GM23248 (cell line): Measurements from ENCODE around the gene CLEC6A. TPM values are rescaled to one million over a fixed set of nuclear protein-coding genes. Genes with fewer than 3 reads are reported as not detected.

ENCODE experiments used
- DNase-seq: peaks from one replicate; pipeline ENCODE4 v3.0.0-alpha.2; 2015
- H2AFZ ChIP-seq: fragments of 200-600 bp; sonication (generic); 2 replicates; pipeline ENCODE4 v1.6.1; 2016; ENCODE audit warnings: antibody characterized with exemption
- H3F3A ChIP-seq: fragments of 200-600 bp; sonication (generic); 2 replicates; pipeline ENCODE4 v1.6.1; 2016; ENCODE audit warnings: mild to moderate bottlenecking, antibody characterized with exemption, mixed run types; ENCODE audit not compliant: insufficient read depth
- H3K27ac ChIP-seq: fragments of 200-600 bp; sonication (generic); 2 replicates; pipeline ENCODE4 v1.5.1; 2016; ENCODE audit warnings: mild to moderate bottlenecking
- H3K27me3 ChIP-seq: fragments of 200-600 bp; sonication (generic); replicated peaks from 2 replicates; pipeline ENCODE4 v1.6.1; 2016; ENCODE audit warnings: mild to moderate bottlenecking; ENCODE audit not compliant: insufficient read depth
- H3K36me3 ChIP-seq: fragments of 200-600 bp; sonication (generic); 2 replicates; pipeline ENCODE4 v1.6.1; 2016; ENCODE audit warnings: low read depth, mild to moderate bottlenecking
- H3K4me1 ChIP-seq: fragments of 200-600 bp; sonication (generic); 2 replicates; pipeline ENCODE4 v1.6.1; 2016; ENCODE audit warnings: mild to moderate bottlenecking; ENCODE audit not compliant: insufficient read depth
- H3K4me2 ChIP-seq: fragments of 200-600 bp; sonication (generic); one replicate; pipeline ENCODE4 v1.6.1; 2016; ENCODE audit warnings: mild to moderate bottlenecking; ENCODE audit not compliant: unreplicated experiment
- H3K4me3 ChIP-seq: fragments of 200-600 bp; sonication (generic); 2 replicates; pipeline ENCODE4 v1.5.1; 2016; ENCODE audit warnings: mild to moderate bottlenecking
- H3K79me2 ChIP-seq: fragments of 200-600 bp; sonication (generic); 2 replicates; pipeline ENCODE4 v1.6.1; 2016; ENCODE audit warnings: mild to moderate bottlenecking; ENCODE audit not compliant: insufficient read depth
- H3K9ac ChIP-seq: fragments of 200-600 bp; sonication (generic); 2 replicates; pipeline ENCODE4 v1.6.1; 2016; ENCODE audit warnings: mild to moderate bottlenecking
- H3K9me2 ChIP-seq: fragments of 200-600 bp; sonication (generic); 2 replicates; pipeline ENCODE4 v1.6.1; 2016; ENCODE audit warnings: mixed run types, mild to moderate bottlenecking, moderate library complexity; ENCODE audit not compliant: insufficient read depth
- H3K9me3 ChIP-seq: fragments of 200-600 bp; sonication (generic); one replicate; pipeline ENCODE4 v1.6.1; 2017; ENCODE audit warnings: low read depth
- H4K20me1 ChIP-seq: fragments of 200-600 bp; sonication (generic); 2 replicates; pipeline ENCODE4 v1.6.0; 2016; ENCODE audit not compliant: insufficient read depth
- EZH2 ChIP-seq: fragments of 200-600 bp; sonication (generic); IDR thresholded peaks from 2 replicates; pipeline ENCODE4 v1.6.1; 2018; ENCODE audit warnings: antibody characterized with exemption, mild to moderate bottlenecking; ENCODE audit not compliant: insufficient read depth, poor library complexity, severe bottlenecking
- EZH2phosphoT487 ChIP-seq: fragments of 200-600 bp; sonication (generic); IDR thresholded peaks from 2 replicates; pipeline ENCODE4 v1.6.1; 2018; ENCODE audit warnings: antibody characterized with exemption, moderate library complexity, mild to moderate bottlenecking, low read depth; ENCODE audit not compliant: insufficient read depth
- WGBS, 2 experiments: methylation state at CpG; one replicate each; pipeline ENCODE4 v1.1.6; 2015 to 2017; ENCODE audit warnings: low lambda C conversion rate in 2 of 2, low coverage in 1 of 2; ENCODE audit errors: missing lambda C conversion rate in 2 of 2; 5-methylcytosine and 5-hydroxymethylcytosine counted together
- in situ Hi-C: fragments of 300-500 bp; cut with MboI; formaldehyde crosslinking; loops from 2 replicates; pipeline ENCODE4 v1.15.0; 2020
- polyA plus RNA-seq: library from polyadenylated mRNA; unstranded; fragments of >200 nt; fragmentation: Nextera tagmentation; extraction: Ambion mirVana; gene quantifications from 2 replicates; pipeline ENCODE4 v1.2.1, GENCODE V29; 2016
- small RNA-seq: library from RNA; depleted of rRNA; stranded (forward); fragments of <200 nt; gene quantifications from one replicate; pipeline ENCODE3, GENCODE V24; 2014; ENCODE audit warnings: low read depth, low replicate concordance
- total RNA-seq: library from RNA; depleted of rRNA; stranded (reverse); fragments of >200 nt; shearing (Covaris generic); gene quantifications from 2 replicates; pipeline ENCODE4 v1.2.3, GENCODE V29; 2014; rRNA removed

CLEC6A gene
- total and polyA plus RNA-seq, 2 experiments from 2014 or later: not detected

DNA sequence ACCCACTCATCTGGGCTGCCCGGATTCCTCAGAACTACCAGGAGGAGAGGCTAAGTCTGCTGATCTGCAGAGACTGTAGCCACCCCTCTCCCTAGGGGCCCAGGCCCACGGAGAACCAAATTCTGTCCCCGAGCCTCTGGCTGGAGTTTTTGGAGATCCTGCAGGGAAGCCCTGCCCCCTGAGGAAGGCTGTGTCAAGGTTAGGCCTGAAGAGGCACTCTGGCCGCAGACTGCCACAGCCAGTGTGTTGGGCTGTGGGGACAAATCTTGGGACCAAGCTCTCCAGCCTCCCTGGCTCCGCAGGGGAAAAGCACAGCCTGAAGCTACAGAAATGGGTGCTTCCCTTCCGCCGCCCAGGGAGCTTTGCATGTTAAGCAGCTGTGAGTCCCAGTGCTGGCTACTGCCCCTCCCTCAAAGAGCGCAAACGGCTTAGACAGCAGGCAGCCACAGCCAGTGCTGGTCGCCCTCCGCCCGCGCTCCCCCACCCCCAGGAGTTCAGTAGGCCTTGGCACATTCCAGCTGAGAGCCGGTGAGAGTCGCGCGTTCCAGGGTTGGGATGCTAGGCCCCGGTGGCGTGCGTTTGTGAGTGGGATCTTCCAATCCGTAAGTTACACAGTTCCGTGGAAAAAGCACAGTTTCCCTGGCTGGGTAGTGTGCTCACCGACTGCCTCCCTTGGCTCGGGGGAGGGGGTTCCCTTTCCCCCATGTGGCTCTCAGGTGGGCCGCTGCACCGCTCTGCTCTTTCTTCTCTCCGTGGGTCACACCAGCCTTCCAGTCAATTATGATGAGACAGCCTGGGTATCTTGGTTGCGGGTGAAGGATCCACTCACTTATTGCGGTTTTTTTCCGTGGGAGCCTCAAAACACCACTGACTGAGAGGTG is 71.7 kb downstream of the CLEC6A start:
- H3K36me3 ChIP-seq: no peaks in the 10 kb centered on the region
- 42 to 43% methylated on average over 29 to 30 of the region's 30 CpGs for WGBS, 2 experiments
- no peaks in the 10 kb centered on the region for H3K4me1 ChIP-seq
- no peak for DNase-seq
- H3K9me3 ChIP-seq: no peaks in the 10 kb centered on the region
- no peak overlapping the region for H3K4me3 ChIP-seq
- in situ Hi-C loops: no loop called here
- 0 out of 2 replicates have a peak, but pooled peaks cover 9% of the 10 kb centered on the region for H3K27me3 ChIP-seq
- TF ChIP-seq EZH2 (no peak), EZH2phosphoT487 (no peak)
- H3K4me2 ChIP-seq: no peak overlapping the region
- no peaks in the 10 kb centered on the region for H3K9me2 ChIP-seq
- H3K79me2 ChIP-seq: no peaks in the 10 kb centered on the region
- no peaks in the 10 kb centered on the region for H3F3A ChIP-seq
- H4K20me1 ChIP-seq: no peaks in the 10 kb centered on the region
- no peak overlapping the region for H2AFZ ChIP-seq
- H3K27ac ChIP-seq: no peak overlapping the region
- H3K9ac ChIP-seq: no peak overlapping the region

Small RNAs within 50 kb of the gene (small RNA-seq; reads per million reads assigned to genes)
- not detected for gene RNU6-275P

Other genes starting within 250 kb of the CLEC6A start
- gene FAM90A1, start 228.3 kb upstream of the CLEC6A start, total RNA-seq: not detected in 2 replicates
- gene FAM90A1, start 228.3 kb upstream of the CLEC6A start, polyA plus RNA-seq: 0.24 TPM in 1 of 2 replicates, not detected in the other
- gene CLEC4D, start 57.5 kb downstream of the CLEC6A start, total RNA-seq: not detected in 2 replicates
- gene CLEC4D, start 57.5 kb downstream of the CLEC6A start, polyA plus RNA-seq: not detected in 2 replicates
- not detected in 2 replicates for gene CLEC4E, start 84.9 kb downstream of the CLEC6A start, total RNA-seq
- not detected in 2 replicates for gene CLEC4E, start 84.9 kb downstream of the CLEC6A start, polyA plus RNA-seq
- not detected in 2 replicates for gene AICDA, start 156.9 kb downstream of the CLEC6A start, total RNA-seq
- gene AICDA, start 156.9 kb downstream of the CLEC6A start, polyA plus RNA-seq: not detected in 2 replicates
- 344 and 390 TPM in 2 replicates for gene MFAP5, start 206.9 kb downstream of the CLEC6A start, total RNA-seq
- gene MFAP5, start 206.9 kb downstream of the CLEC6A start, polyA plus RNA-seq: 678 and 679 TPM in 2 replicates
- gene RIMKLB, start 242.0 kb downstream of the CLEC6A start, total RNA-seq: 21.9 and 23.2 TPM in 2 replicates
- 14.6 and 19.4 TPM in 2 replicates for gene RIMKLB, start 242.0 kb downstream of the CLEC6A start, polyA plus RNA-seq